CD4-positive, alpha-beta T cell treated with Interleukin-2 at 100 ng/mL for 4 hours (primary cell): ENCODE measurements around the gene UPK1A.
A peak's percentile ranks its signal among the peaks of the same experiment; 100 is the strongest.

Experiments used
- DNase-seq: peaks from one replicate; pipeline ENCODE4 v3.0.0-alpha.2; 2020; ENCODE audit warnings: low spot score

Gene UPK1A

DNA sequence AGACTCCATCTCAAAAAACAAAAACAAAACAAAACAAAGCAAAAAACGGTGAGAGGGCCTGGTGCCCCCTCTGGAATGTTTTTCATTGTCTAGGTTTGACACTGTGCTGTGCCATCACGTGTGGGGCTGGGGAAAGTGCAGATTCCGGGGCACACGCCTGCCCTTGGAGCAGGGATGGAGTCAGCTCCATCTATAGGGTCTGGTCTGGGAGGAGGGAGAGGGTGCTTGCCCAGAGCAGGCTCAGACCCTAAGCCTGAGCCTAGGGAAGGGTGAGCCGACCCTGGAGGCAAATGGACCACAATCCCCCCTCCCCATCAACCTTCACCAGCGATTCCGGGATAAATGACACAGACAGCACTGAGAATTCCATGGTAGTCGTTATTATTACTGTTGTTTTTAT is 27.1 kb downstream of the UPK1A start:
- no peak for DNase-seq

DNA sequence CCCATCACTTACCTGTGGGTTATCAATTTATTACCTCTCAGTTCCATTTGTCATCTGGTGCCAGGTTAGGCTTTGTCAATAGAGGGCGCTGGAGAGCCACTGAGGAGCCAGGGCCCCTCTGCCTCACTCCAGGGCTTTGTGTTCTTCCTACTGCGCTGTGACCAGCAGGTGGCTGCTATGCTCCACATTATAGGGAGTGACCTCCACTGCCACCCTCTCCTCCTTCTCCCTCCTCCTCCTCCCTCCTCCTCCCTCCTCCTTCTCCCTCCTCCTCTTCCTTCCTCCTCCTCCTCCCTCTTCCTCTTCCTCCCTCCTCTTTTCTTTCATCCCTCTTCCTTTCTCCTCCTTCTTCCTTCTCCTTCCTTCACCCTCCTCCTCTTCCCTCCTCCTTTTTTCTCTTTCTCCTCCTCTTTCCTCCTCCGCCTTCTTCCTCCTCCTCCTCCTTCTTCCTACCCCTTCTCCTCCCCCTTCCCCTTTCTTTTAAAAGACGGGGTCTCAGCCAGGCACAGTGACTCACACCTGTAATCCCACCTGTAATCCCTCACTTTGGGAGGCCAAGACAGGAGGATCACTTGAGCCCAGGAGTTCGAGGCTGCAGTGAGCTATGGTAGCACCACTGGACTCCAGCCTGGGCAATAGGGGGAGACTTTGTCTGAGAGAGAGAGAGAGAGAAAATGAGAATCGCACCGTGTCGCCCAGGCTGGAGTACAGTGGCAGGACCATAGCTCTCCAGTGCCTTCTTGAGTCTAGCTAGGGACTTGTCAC is 27.7 kb downstream of the UPK1A start:
- DNase-seq: peak; percentile 95

- no peak for DNase-seq
Observed at GRCh38 chr19:35695895-35696422, 29.6 kb downstream of the UPK1A start.

- DNase-seq: no peak
Observed at GRCh38 chr19:35696835-35697234, 30.5 kb downstream of the UPK1A start.

GRCh38 chr19:35702223-35703012 is 36.1 kb downstream of the UPK1A start:
- peak; percentile 96 for DNase-seq

DNA sequence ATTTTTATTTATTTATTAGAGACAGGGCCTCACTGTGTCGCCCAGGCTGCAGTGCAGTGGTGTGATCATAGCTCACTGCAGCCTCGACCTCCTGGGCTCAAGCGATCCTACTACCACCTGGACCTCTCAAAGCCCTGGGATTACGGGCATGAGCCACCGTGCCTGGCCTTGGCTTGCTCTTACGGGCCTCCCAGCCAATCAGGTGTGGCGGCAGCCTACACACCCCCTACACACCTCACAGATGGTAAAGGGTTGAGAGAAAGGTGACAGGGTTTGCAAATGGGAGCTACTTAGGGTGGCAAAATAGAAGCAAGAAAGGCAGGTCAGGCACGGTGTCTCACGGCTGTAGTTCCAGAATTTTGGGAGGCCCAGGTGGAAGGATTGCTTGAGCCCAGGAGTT is 37.0 kb downstream of the UPK1A start:
- DNase-seq: no peak

- no peak for DNase-seq
Observed at GRCh38 chr19:35704218-35704617, 37.9 kb downstream of the UPK1A start, which contains the start of gene ZBTB32. ZBTB32 (plus strand) TSS chr19:35704558; CDS start chr19:35714627, 10,069 bp downstream.

GRCh38 chr19:35708391-35708790 is 42.1 kb downstream of the UPK1A start:
- no peak for DNase-seq

DNA sequence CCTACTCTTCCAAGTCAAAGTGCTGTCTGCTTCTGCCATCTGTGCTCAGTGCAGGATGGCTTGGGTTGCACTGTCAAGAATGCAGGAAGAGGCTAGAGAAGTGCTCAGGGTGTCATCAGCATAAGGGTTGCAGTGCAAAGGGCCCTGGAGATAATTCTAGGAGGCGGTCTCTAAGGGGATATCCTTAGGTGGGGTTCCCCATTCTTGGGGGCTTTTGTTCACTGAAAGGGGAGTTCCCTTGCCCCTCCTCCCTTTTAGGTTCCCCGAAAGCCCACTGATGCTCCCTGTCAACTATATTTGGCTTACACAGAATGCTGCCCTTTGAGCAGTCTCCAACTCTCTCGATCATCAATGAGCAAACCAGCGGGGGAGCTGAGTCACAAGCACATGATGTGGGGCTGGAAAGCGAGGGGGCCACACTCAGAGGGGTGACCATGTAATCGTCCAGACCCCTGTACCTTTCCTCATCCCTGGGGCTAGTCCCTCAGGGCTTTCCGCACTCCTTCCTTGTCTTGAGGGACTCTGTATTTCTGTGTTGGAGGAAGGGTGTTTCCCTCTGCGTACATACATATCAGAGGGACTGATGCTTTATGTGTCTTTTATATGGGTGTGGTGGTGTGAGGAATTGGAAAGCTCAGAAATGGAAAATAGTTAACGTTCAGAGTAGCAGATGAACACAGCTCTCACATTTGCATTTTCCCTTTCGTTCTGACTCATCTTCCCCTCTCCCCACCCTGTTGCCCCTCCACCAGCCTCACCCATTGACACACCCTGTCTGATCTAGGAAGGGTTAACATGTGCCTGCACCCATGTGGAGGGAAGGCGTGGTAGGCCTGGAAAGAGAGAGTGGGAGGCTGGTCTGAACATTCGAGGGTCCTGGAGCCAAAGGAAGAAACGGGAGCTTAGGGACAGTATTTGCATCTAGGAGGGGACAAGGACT is 44.7 kb downstream of the UPK1A start:
- peak; percentile 71 for DNase-seq

GRCh38 chr19:35712567-35713505 is 46.5 kb downstream of the UPK1A start:
- DNase-seq: peak; percentile 74

- no peak for DNase-seq
Observed at GRCh38 chr19:35713506-35713850, 47.2 kb downstream of the UPK1A start.

- DNase-seq: no peak
Observed at GRCh38 chr19:35713904-35714495, 47.7 kb downstream of the UPK1A start.

- no peak for DNase-seq
Observed at GRCh38 chr19:35714601-35715354, 48.5 kb downstream of the UPK1A start.

- no peak for DNase-seq
Observed at GRCh38 chr19:35715355-35715809, 49.1 kb downstream of the UPK1A start.

DNA sequence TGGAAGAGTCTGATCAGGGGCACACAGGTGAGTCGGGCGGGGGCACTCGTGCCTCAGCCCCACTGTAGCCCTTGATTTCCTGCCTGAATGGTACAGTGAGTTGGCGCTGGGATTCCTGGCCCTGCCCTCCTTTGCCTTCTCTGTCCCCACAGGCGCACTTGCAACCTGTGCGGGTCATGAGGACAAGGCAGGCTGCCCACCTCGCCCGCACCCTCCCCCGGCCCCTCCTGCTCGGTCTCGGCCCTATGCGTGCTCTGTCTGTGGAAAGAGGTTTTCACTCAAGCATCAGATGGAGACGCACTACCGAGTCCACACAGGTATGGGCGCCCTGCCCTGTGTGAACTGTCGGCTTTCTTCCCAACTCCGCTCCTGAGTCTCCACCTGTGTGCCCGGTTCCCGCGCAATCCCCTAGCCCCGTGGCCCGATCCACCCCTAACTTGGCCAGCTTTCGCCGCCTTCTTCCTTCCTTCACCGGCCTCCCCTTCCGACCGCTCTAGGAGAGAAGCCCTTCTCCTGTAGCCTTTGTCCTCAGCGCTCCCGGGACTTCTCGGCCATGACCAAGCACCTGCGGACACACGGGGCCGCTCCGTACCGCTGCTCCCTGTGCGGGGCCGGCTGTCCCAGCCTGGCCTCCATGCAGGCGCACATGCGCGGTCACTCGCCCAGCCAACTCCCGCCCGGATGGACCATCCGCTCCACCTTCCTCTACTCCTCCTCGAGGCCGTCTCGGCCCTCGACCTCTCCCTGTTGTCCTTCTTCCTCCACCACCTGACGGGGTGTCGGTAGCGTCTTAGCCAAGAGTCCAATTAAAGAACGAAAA is 49.9 kb downstream of the UPK1A start:
- no peak for DNase-seq

DNA sequence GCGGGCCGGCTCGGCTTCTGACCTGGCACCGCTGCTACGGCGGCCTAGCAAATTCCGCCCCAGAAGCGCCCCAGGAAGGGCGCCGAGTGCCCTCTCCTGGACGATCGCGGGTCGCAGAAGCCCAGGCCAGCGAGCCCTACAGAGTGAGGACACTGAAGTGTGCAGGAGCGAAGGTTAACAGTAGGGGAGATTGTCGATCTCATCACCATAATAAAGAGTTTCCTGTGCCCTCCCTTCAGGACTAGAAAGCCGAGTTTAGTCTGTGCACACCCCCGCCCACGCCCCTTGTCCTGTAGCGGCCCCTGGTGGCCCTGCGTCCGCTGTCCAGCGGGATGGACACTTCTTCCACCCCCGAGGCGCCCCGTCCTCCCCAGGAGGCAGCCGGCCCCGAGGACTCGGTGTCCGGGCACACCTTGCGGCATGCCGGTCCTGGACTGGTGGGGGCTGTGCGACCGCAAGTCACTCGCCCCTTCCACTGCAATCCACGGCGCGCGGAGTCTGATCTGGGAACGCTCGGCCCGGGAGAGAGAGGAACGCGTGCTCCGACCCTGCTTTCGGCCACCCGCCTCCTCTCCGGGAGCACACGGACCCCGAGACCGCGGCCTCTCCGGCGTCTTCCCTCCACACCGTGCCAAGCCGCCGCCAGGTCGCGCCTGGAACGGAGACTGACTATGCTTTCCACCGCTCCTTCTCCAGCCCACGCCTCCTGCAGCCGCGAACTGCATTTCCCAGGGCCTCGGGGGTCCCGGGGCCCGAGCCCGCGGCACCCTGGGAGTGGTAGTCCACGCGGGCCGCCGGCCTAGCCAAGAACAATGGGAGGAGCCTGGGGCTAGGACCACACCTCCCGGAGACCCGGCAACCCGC is 50.7 kb downstream of the UPK1A start:
- peak; percentile 98 for DNase-seq

- DNase-seq: no peak
Observed at GRCh38 chr19:35717665-35718344, 51.5 kb downstream of the UPK1A start, which contains the start of gene KMT2B. KMT2B (plus strand) TSS chr19:35718003; CDS start chr19:35718019, 16 bp downstream.
